SW 1271 (cell line): ENCODE data around the gene HOXB1.
"Not testable (repeated sequence)": the region's sequence is repeated elsewhere in the genome, so short reads cannot be mapped to it uniquely, and the experiment has no call there.

Experiments
- DNase-seq, 2 experiments: peaks; one replicate each; lab custom pipeline; 2025; lab: John Stamatoyannopoulos, UW

The HOXB1 gene

GRCh38 chr17:48519427-48519826, 11.4 kb downstream of the HOXB1 start:
- no peak for DNase-seq

- DNase-seq: no peak
Observed at GRCh38 chr17:48517478-48517877, 13.3 kb downstream of the HOXB1 start.

GRCh38 chr17:48515925-48516900, 14.6 kb downstream of the HOXB1 start:
- no peak for DNase-seq

- DNase-seq: no peak
Observed at GRCh38 chr17:48514477-48514876, 16.3 kb downstream of the HOXB1 start.

- DNase-seq: no peak
Observed at GRCh38 chr17:48513666-48514455, 16.9 kb downstream of the HOXB1 start.

GRCh38 chr17:48513097-48513496, 17.7 kb downstream of the HOXB1 start:
- DNase-seq: no peak

- no peak for DNase-seq
Observed at GRCh38 chr17:48510761-48511604, 19.8 kb downstream of the HOXB1 start.

GRCh38 chr17:48510381-48510760, 20.4 kb downstream of the HOXB1 start:
- no peak for DNase-seq

GRCh38 chr17:48509708-48510107, 21.1 kb downstream of the HOXB1 start:
- DNase-seq: not testable (repeated sequence)

- peak in 1 of 2 experiments; percentile 49 for DNase-seq
Observed at GRCh38 chr17:48506246-48506645, 24.6 kb downstream of the HOXB1 start.

- DNase-seq: peak; percentile 77 to 93
Observed at GRCh38 chr17:48505788-48506187, 25.0 kb downstream of the HOXB1 start.

GRCh38 chr17:48504953-48505352, 25.9 kb downstream of the HOXB1 start:
- DNase-seq: no peak

GRCh38 chr17:48503747-48504146, 27.1 kb downstream of the HOXB1 start:
- no peak for DNase-seq

GRCh38 chr17:48502901-48503300, 27.9 kb downstream of the HOXB1 start:
- DNase-seq: no peak

GRCh38 chr17:48502312-48502711, 28.5 kb downstream of the HOXB1 start:
- no peak for DNase-seq

- DNase-seq: no peak
Observed at GRCh38 chr17:48500435-48501426, 30.1 kb downstream of the HOXB1 start.

- DNase-seq: no peak
Observed at GRCh38 chr17:48499735-48500434, 30.9 kb downstream of the HOXB1 start.

- peak in 1 of 2 experiments; percentile 17 for DNase-seq
Observed at GRCh38 chr17:48499248-48499647, 31.6 kb downstream of the HOXB1 start.

- no peak for DNase-seq
Observed at GRCh38 chr17:48498164-48498850, 32.5 kb downstream of the HOXB1 start.
